Endothelial cell of umbilical vein (primary cell): ENCODE results near the gene NLRP9. TPM values are rescaled to one million over a fixed set of nuclear protein-coding genes. Genes with fewer than 3 reads are reported as not detected.

Experiments
- BruUV-seq: library from RNA; stranded (reverse); fragments of 400-500 nt; replicated peaks from 2 replicates; lab custom pipeline; 2021; lab: Mats Ljungman, UMichigan
- CTCF ChIA-PET: fragments of 300-600, 350-600 bp; sonication (Branson Sonifier 250); formaldehyde crosslinking; loops from one replicate; lab custom pipeline; 2021; ENCODE audit warnings: antibody characterized with exemption, inconsistent platforms; lab: Charles Lee
- POLR2A ChIA-PET: fragments of 300-600, 350-600 bp; sonication (Branson Sonifier 250); formaldehyde crosslinking; loops from one replicate; lab custom pipeline; 2021; ENCODE audit warnings: antibody characterized with exemption, inconsistent platforms; lab: Charles Lee
- DNase-seq: peaks from one replicate; pipeline ENCODE4 v3.0.0-alpha.2; 2011; ENCODE audit warnings: low read depth, low spot score
- FAIRE-seq: peaks from 2 replicates; lab custom pipeline; 2011; peaks lifted over from hg19 to GRCh38; lab: Jason Lieb, UNC
- H2AFZ ChIP-seq: 2 replicates; pipeline ENCODE4 v1.6.0; 2012; ENCODE audit warnings: low read depth, low read length, control low read depth, inconsistent platforms
- H3K27ac ChIP-seq: 2 replicates; pipeline ENCODE4 v1.5.1; 2011; ENCODE audit warnings: low read depth, mild to moderate bottlenecking, control low read depth, low read length, moderate library complexity; ENCODE audit not compliant: insufficient read depth
- H3K27me3 ChIP-seq, 2 experiments: 2 replicates each; pipeline versions ENCODE4 v1.6.0 to v1.6.1; 2011; ENCODE audit warnings: low read length in 2 of 2, mixed read lengths in 1 of 2; ENCODE audit not compliant: control insufficient read depth in 2 of 2, insufficient read depth in 2 of 2
- H3K36me3 ChIP-seq, 2 experiments: 2 replicates in 1 of 2; 3 replicates in 1 of 2; pipeline ENCODE4 v1.5.1; 2011; ENCODE audit warnings: low read length in 2 of 2, mild to moderate bottlenecking in 1 of 2, moderate library complexity in 1 of 2; ENCODE audit not compliant: control insufficient read depth in 2 of 2, insufficient read depth in 2 of 2; ENCODE audit errors: extremely low read depth in 1 of 2
- H3K4me1 ChIP-seq: 3 replicates; pipeline ENCODE4 v1.5.1; 2011; ENCODE audit warnings: mild to moderate bottlenecking, low read length; ENCODE audit not compliant: control insufficient read depth, insufficient read depth; ENCODE audit errors: extremely low read depth
- H3K4me2 ChIP-seq: 2 replicates; pipeline ENCODE4 v1.6.1; 2011; ENCODE audit warnings: low read length, control low read depth, mixed read lengths; ENCODE audit not compliant: insufficient read depth
- H3K4me3 ChIP-seq, 3 experiments: fragments of 200-600 bp in 1 of 3; sonication (generic), shearing (Covaris generic) in 1 of 3; replicated peaks in 1 of 3; 2 replicates each; pipeline ENCODE4 v1.5.1; 2011 to 2016; ENCODE audit warnings: control low read depth in 3 of 3, low read length in 3 of 3, mild to moderate bottlenecking in 2 of 3, inconsistent platforms in 1 of 3, low read depth in 1 of 3, moderate library complexity in 1 of 3; ENCODE audit not compliant: insufficient read depth in 1 of 3
- H3K79me2 ChIP-seq: 2 replicates; pipeline ENCODE4 v1.6.0; 2012; ENCODE audit warnings: low read length, inconsistent platforms; ENCODE audit not compliant: control insufficient read depth, insufficient read depth
- H3K9ac ChIP-seq: replicated peaks from 2 replicates; pipeline ENCODE3; 2011; ENCODE audit warnings: low read length, control low read depth; ENCODE audit not compliant: insufficient read depth; ENCODE audit errors: extremely low read depth
- H3K9me1 ChIP-seq: replicated peaks from 3 replicates; pipeline ENCODE4 v1.6.0; 2011; ENCODE audit warnings: mild to moderate bottlenecking, low read length; ENCODE audit not compliant: control insufficient read depth, insufficient read depth; ENCODE audit errors: extremely low read depth
- H3K9me3 ChIP-seq: replicated peaks from 2 replicates; pipeline ENCODE4 v1.5.1; 2012; ENCODE audit warnings: low read length, inconsistent platforms; ENCODE audit not compliant: control insufficient read depth, insufficient read depth
- H4K20me1 ChIP-seq: replicated peaks from 2 replicates; pipeline ENCODE3; 2011; ENCODE audit warnings: mild to moderate bottlenecking, low read length; ENCODE audit not compliant: control insufficient read depth, insufficient read depth; ENCODE audit errors: extremely low read depth
- EZH2 ChIP-seq: IDR thresholded peaks from 2 replicates; pipeline ENCODE4 v1.6.1; 2012; ENCODE audit warnings: borderline replicate concordance, low read depth, mild to moderate bottlenecking, moderate library complexity, low read length, inconsistent platforms; ENCODE audit not compliant: severe bottlenecking
- FOS ChIP-seq: IDR thresholded peaks from 2 replicates; pipeline ENCODE4 v1.6.1; 2011; ENCODE audit warnings: mild to moderate bottlenecking, low read length, moderate library complexity, borderline replicate concordance; ENCODE audit not compliant: insufficient read depth
- GATA2 ChIP-seq: IDR thresholded peaks from 2 replicates; pipeline ENCODE4 v1.7.0; 2011; ENCODE audit warnings: low read depth, mild to moderate bottlenecking, moderate library complexity, mixed read lengths, low read length; ENCODE audit not compliant: insufficient read length, insufficient read depth
- JUN ChIP-seq: IDR thresholded peaks from 2 replicates; pipeline ENCODE4 v1.6.1; 2011; ENCODE audit warnings: borderline replicate concordance, low read depth; ENCODE audit not compliant: insufficient read length, insufficient read depth
- MYC ChIP-seq: IDR thresholded peaks from one replicate; pipeline ENCODE4 v1.6.1; 2011; ENCODE audit warnings: mild to moderate bottlenecking, low read depth, low read length
- POLR2A ChIP-seq: IDR thresholded peaks from 2 replicates; pipeline ENCODE4 v1.6.1; 2012; ENCODE audit warnings: low read depth, mild to moderate bottlenecking, control low read depth, low read length
- POLR2AphosphoS5 ChIP-seq: IDR thresholded peaks from 2 replicates; pipeline ENCODE4 v1.6.1; 2012; ENCODE audit warnings: low read depth, mild to moderate bottlenecking, control low read depth, low read length, moderate library complexity; ENCODE audit not compliant: insufficient read depth
- dilution Hi-C: fragments of 300-500 bp; cut with MboI; formaldehyde crosslinking; loops from one replicate; pipeline ENCODE4 v1.15.0; 2019; ENCODE audit warnings: low sequenced_read_pairs; ENCODE audit not compliant: extremely low pct_ligation_motif_present
- intact Hi-C: fragments of 100-400 bp; cut with micrococcal nuclease; formaldehyde crosslinking; loops from one replicate; pipeline ENCODE4 v1.10.0; 2022
- polyA plus RNA-seq, 4 experiments: library from polyadenylated mRNA; depleted of rRNA in 3 of 4; stranded (reverse) in 3 of 4; unstranded in 1 of 4; fragments of >200 nt; gene quantifications; 2 replicates each; pipeline versions ENCODE4 v1.2.1 to v1.2.3, GENCODE V29; 2011 to 2012; ENCODE audit warnings: missing spikeins in 1 of 4
- total RNA-seq: library from RNA; stranded (reverse); gene quantifications from 2 replicates; pipeline ENCODE4 v1.2.3, GENCODE V29; 2021
- TF ChIP-seq, protein P1 (sequence below), 2 donors: IDR thresholded peaks; 1 replicate in 1 of 2; 2 replicates in 1 of 2; pipeline ENCODE4 v1.5.1; 2011; ENCODE audit warnings: low read length in 2 of 2, mild to moderate bottlenecking in 2 of 2, moderate library complexity in 2 of 2, control low read depth in 1 of 2, inconsistent platforms in 1 of 2, low read depth in 1 of 2; ENCODE audit not compliant: insufficient read depth in 1 of 2; ENCODE audit errors: extremely low read depth in 1 of 2
- TF ChIP-seq, protein P2 (sequence below): IDR thresholded peaks from 2 replicates; pipeline ENCODE4 v1.6.1; 2011; ENCODE audit not compliant: insufficient read depth, insufficient read length

Gene NLRP9
- total and polyA plus RNA-seq, 2 donors (not counting 3 experiments of a cell fraction or from before 2014, with no cell fraction given) = not detected

DNA sequence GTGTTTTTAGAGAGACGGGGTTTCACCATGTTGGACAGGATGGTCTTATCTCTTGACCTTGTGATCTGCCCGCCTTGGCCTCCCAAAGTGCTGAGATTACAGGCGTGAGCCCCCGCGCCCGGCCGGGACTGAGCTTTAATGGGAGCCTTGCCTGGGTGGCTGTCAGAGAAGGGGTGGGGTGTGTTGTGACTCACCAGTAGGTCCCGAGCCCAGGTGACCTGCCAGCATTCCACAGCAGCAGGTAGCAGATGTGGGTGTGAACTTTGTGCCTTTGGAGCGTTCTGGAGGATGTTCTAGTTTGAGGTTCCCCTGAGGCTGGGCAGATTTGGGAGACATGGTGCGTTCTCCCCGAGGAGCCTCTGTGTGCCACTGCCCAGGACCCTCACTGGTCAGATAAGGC lies 70.2 kb downstream of the NLRP9 start:
- H3K4me1 ChIP-seq = peaks cover 4% of the 10 kb centered on the region
- H3K9ac ChIP-seq = no peak overlapping the region
- TF ChIP-seq EZH2 = no peak
- no peak for TF ChIP-seq GATA2
- no peak for TF ChIP-seq JUN
- TF ChIP-seq POLR2AphosphoS5 = no peak
- no peak for TF ChIP-seq MYC
- TF ChIP-seq, protein P1, sequence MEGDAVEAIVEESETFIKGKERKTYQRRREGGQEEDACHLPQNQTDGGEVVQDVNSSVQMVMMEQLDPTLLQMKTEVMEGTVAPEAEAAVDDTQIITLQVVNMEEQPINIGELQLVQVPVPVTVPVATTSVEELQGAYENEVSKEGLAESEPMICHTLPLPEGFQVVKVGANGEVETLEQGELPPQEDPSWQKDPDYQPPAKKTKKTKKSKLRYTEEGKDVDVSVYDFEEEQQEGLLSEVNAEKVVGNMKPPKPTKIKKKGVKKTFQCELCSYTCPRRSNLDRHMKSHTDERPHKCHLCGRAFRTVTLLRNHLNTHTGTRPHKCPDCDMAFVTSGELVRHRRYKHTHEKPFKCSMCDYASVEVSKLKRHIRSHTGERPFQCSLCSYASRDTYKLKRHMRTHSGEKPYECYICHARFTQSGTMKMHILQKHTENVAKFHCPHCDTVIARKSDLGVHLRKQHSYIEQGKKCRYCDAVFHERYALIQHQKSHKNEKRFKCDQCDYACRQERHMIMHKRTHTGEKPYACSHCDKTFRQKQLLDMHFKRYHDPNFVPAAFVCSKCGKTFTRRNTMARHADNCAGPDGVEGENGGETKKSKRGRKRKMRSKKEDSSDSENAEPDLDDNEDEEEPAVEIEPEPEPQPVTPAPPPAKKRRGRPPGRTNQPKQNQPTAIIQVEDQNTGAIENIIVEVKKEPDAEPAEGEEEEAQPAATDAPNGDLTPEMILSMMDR (IDR thresholded peaks at IDR 0.05; ENCODE audit: extremely low read depth in 1 of 2, insufficient read depth in 1 of 2, low read depth in 1 of 2, low read length in 2 of 2) = no peak
- TF ChIP-seq POLR2A = no peak
- TF ChIP-seq, protein P2, sequence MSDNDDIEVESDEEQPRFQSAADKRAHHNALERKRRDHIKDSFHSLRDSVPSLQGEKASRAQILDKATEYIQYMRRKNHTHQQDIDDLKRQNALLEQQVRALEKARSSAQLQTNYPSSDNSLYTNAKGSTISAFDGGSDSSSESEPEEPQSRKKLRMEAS = no peak
- no peak for TF ChIP-seq FOS
- H3K9me3 ChIP-seq = no peaks in the 10 kb centered on the region
- ChIA-PET POLR2A (no interaction called here), CTCF (interaction anchor here (0.9 kb wide), 1 partner anchor 13 kb away, joined by 3 read pairs; the partner anchor contains the start of gene U2AF2)
- no peak for DNase-seq
- dilution Hi-C loops (no loop called here), intact Hi-C loops (no loop called here)
- H3K4me2 ChIP-seq = no peak overlapping the region
- no peak overlapping the region for H2AFZ ChIP-seq
- FAIRE-seq = no peak
- peaks cover 87% of the 10 kb centered on the region for H3K79me2 ChIP-seq
- H3K27ac ChIP-seq = no peak overlapping the region
- no peaks in the 10 kb centered on the region for H3K9me1 ChIP-seq
- no peak overlapping the region for H3K4me3 ChIP-seq
- H4K20me1 ChIP-seq = peaks cover 5% of the 10 kb centered on the region
- peaks cover 22 to 66% of the 10 kb centered on the region in 2 experiments for H3K36me3 ChIP-seq
- H3K27me3 ChIP-seq = no peaks in the 10 kb centered on the region
- no TSS peak for BruUV-seq
